ENCODE measurements around the gene TAS2R60.

TAS2R60 gene

DNA sequence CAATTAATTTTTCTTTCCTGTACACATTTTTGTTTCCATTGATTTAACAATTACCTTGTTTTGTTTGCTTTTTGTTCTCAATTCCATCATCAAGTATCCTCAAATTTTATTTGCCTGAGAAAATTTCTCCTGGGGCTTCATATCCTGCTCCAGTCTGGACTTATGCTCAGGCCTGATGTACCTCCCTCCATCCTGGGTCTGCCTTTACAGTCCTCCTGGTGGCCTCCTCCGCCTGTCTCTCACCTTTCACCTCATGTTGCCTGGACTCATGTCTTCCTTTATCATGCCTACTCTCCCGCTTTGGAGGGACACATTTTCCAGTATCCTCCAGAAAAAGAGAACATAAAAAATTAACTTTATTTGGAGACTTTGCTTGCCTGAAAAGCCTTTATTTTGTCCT is 12.1 kb upstream of the TAS2R60 start:
- no peaks in the 10 kb centered on the region for H3K36me3 ChIP-seq (ENCODE audit: control insufficient read depth, insufficient read depth, low read length)
- no peak overlapping the region for H3K4me3 ChIP-seq (ENCODE audit: low read depth, low read length)
- no peaks in the 10 kb centered on the region for H3K4me1 ChIP-seq (ENCODE audit: control insufficient read depth, insufficient read depth, low read length)
- no peaks in the 10 kb centered on the region for H3K9me3 ChIP-seq (ENCODE audit: control insufficient read depth, insufficient read depth, low read length)
- no peak overlapping the region for H3K9ac ChIP-seq (ENCODE audit: low read depth, low read length)
- no peaks in the 10 kb centered on the region for H3K27me3 ChIP-seq (ENCODE audit: control insufficient read depth, insufficient read depth, low read length)

DNA sequence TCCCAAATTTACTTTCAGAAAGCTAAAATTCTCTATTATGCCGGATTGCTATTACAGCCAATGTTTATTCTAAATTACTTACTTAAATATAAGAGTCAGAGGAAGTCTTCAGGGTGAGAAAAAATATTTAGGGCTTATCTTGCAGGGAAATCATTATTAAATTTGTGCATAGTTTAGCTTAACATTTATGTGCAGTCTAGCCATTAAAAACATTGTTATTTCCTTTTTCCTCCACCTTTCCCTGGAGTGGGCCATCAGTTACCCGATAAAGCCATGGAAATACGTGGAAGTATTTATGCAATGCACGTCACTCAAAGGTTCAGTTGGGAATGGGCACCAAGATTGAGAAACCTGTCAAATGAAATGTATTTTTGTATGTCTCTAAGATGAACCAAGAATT is 9.5 kb upstream of the TAS2R60 start:
- Histone ChIP-seq H3K27me3 (ENCODE audit: control insufficient read depth, insufficient read depth, low read length) (no peaks in the 10 kb centered on the region), H3K9me3 (ENCODE audit: control insufficient read depth, insufficient read depth, low read length) (no peaks in the 10 kb centered on the region), H3K4me3 (ENCODE audit: low read depth, low read length) (no peak overlapping the region), H3K4me1 (ENCODE audit: control insufficient read depth, insufficient read depth, low read length) (peaks cover 10% of the 10 kb centered on the region), H3K36me3 (ENCODE audit: control insufficient read depth, insufficient read depth, low read length) (no peaks in the 10 kb centered on the region), H3K9ac (ENCODE audit: low read depth, low read length) (no peak overlapping the region)

- Histone ChIP-seq H3K4me3 (ENCODE audit: low read depth, low read length) (no peak overlapping the region), H3K9me3 (ENCODE audit: control insufficient read depth, insufficient read depth, low read length) (no peaks in the 10 kb centered on the region)
Observed at GRCh38 chr7:143434660-143435059, 8.6 kb upstream of the TAS2R60 start.

GRCh38 chr7:143435266-143435665 is 8.0 kb upstream of the TAS2R60 start:
- H3K36me3 ChIP-seq (ENCODE audit: control insufficient read depth, insufficient read depth, low read length) = no peaks in the 10 kb centered on the region
- no peak overlapping the region for H3K4me3 ChIP-seq (ENCODE audit: low read depth, low read length)
- no peaks in the 10 kb centered on the region for H3K9me3 ChIP-seq (ENCODE audit: control insufficient read depth, insufficient read depth, low read length)
- peaks cover 10% of the 10 kb centered on the region for H3K4me1 ChIP-seq (ENCODE audit: control insufficient read depth, insufficient read depth, low read length)
- no peak overlapping the region for H3K9ac ChIP-seq (ENCODE audit: low read depth, low read length)
- no peaks in the 10 kb centered on the region for H3K27me3 ChIP-seq (ENCODE audit: control insufficient read depth, insufficient read depth, low read length)

More at GRCh38 chr7:143434660-143435059, 8.6 kb upstream of the TAS2R60 start:
- H3K4me1 ChIP-seq (ENCODE audit: control insufficient read depth, insufficient read depth, low read length) = peaks cover 10% of the 10 kb centered on the region
- H3K36me3 ChIP-seq (ENCODE audit: control insufficient read depth, insufficient read depth, low read length) = no peaks in the 10 kb centered on the region
- H3K27me3 ChIP-seq (ENCODE audit: control insufficient read depth, insufficient read depth, low read length) = no peaks in the 10 kb centered on the region
- no peak overlapping the region for H3K9ac ChIP-seq (ENCODE audit: low read depth, low read length)

DNA sequence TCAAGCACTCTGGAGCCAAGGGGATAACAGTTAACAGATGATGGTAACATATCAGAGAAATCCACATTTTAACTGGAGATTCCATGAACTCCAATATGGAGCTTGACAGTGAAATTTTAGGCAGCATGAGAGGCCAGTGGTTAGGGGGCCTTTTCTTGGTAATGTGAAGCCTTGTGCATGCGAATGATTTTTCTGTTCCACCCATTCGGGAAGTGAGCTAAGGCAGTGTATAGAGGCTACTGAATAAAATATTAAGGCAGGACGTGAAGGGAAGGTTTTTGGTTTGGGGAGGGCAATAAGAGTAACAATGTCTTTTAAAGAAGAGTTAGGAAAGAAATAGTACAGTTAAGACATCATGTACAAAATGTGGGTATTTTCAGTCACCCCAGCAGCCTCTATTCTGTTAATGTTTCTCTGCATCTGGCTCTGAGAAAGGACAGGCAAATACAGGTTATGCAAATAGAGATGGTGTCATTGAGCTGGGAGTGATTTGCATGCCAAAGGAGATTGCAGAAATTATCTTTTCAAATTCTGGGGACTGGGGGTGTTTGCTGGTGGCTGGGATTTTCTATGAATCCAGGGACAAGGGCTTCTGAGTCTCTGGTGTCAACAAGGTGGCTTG is 6.8 kb upstream of the TAS2R60 start:
- Histone ChIP-seq H3K9ac (ENCODE audit: low read depth, low read length) (no peak overlapping the region), H3K4me1 (ENCODE audit: control insufficient read depth, insufficient read depth, low read length) (peaks cover 10% of the 10 kb centered on the region), H3K9me3 (ENCODE audit: control insufficient read depth, insufficient read depth, low read length) (no peaks in the 10 kb centered on the region), H3K36me3 (ENCODE audit: control insufficient read depth, insufficient read depth, low read length) (no peaks in the 10 kb centered on the region), H3K4me3 (ENCODE audit: low read depth, low read length) (peak overlapping the region; percentile 26), H3K27me3 (ENCODE audit: control insufficient read depth, insufficient read depth, low read length) (no peaks in the 10 kb centered on the region)

DNA sequence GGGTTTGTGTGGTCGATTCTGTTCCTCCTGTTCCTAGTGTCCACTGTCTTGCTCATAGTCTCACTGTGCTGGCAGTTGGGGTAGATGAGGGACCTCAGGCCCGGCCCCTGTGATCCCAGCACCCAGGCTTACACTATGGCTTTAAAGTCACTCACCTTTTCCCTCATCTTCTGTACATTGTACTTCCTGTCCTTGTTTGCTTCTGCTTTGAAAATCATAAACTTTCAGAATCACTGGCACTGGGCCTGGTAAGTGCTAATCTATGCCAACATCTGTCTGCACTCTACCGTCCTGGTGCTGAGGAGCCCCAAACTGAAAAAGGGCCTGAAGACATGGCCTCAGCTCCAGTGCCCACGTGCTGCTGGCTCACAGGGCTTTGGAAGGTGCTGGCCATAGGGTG is 5.7 kb upstream of the TAS2R60 start:
- peaks cover 10% of the 10 kb centered on the region for H3K4me1 ChIP-seq (ENCODE audit: control insufficient read depth, insufficient read depth, low read length)
- H3K9me3 ChIP-seq (ENCODE audit: control insufficient read depth, insufficient read depth, low read length) = no peaks in the 10 kb centered on the region
- H3K9ac ChIP-seq (ENCODE audit: low read depth, low read length) = no peak overlapping the region
- H3K27me3 ChIP-seq (ENCODE audit: control insufficient read depth, insufficient read depth, low read length) = no peaks in the 10 kb centered on the region
- no peak overlapping the region for H3K4me3 ChIP-seq (ENCODE audit: low read depth, low read length)
- H3K36me3 ChIP-seq (ENCODE audit: control insufficient read depth, insufficient read depth, low read length) = no peaks in the 10 kb centered on the region

DNA sequence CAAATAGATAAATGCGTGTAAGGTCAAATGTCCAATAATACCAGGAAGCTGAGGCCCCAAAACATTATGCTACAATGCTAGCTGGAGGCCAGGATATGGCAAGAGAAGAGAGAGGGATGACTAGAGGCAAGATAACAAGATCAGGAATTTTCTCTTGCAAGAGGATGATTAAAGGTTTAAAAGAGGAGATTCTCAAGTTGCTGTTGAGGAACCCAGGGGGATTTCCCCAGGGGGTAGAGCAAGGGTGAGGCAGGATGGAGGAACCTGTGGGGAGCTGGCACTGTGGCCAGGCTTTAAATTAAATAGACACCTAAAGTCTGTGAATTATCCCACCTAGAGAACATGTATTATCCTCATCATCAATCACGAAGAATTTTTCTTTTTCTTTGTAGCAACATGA is 3.4 kb upstream of the TAS2R60 start:
- Histone ChIP-seq H3K4me3 (ENCODE audit: low read depth, low read length) (no peak overlapping the region), H3K4me1 (ENCODE audit: control insufficient read depth, insufficient read depth, low read length) (peaks cover 10% of the 10 kb centered on the region), H3K9me3 (ENCODE audit: control insufficient read depth, insufficient read depth, low read length) (no peaks in the 10 kb centered on the region), H3K36me3 (ENCODE audit: control insufficient read depth, insufficient read depth, low read length) (no peaks in the 10 kb centered on the region), H3K9ac (ENCODE audit: low read depth, low read length) (no peak overlapping the region), H3K27me3 (ENCODE audit: control insufficient read depth, insufficient read depth, low read length) (no peaks in the 10 kb centered on the region)

DNA sequence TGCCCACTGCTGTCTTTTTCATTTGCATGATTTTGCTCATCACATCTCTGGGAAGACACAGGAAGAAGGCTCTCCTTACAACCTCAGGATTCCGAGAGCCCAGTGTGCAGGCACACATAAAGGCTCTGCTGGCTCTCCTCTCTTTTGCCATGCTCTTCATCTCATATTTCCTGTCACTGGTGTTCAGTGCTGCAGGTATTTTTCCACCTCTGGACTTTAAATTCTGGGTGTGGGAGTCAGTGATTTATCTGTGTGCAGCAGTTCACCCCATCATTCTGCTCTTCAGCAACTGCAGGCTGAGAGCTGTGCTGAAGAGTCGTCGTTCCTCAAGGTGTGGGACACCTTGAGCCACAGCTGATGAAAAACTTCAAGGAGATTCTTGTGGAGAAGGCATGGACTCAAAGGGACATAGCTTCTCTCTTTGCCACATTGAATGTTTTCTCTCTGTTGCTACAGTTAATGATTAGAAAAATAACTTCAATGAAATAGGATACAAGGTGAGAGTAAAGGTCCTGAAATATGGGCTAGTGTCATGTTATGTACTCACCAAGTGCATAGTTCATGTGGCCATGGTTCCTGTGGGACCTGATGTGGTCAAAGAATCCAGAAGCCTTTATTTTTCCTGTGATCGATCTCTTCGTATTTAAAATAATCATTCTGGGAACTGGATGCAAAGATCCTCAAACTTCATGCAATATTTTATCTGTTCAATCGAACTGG is 970 bp downstream of the TAS2R60 start:
- Histone ChIP-seq H3K9me3 (ENCODE audit: control insufficient read depth, insufficient read depth, low read length) (no peaks in the 10 kb centered on the region), H3K9ac (ENCODE audit: low read depth, low read length) (no peak overlapping the region), H3K4me1 (ENCODE audit: control insufficient read depth, insufficient read depth, low read length) (peaks cover 4% of the 10 kb centered on the region), H3K4me3 (ENCODE audit: low read depth, low read length) (no peak overlapping the region), H3K27me3 (ENCODE audit: control insufficient read depth, insufficient read depth, low read length) (no peaks in the 10 kb centered on the region), H3K36me3 (ENCODE audit: control insufficient read depth, insufficient read depth, low read length) (no peaks in the 10 kb centered on the region)

- H3K9me3 ChIP-seq (ENCODE audit: control insufficient read depth, insufficient read depth, low read length) = no peaks in the 10 kb centered on the region
- H3K36me3 ChIP-seq (ENCODE audit: control insufficient read depth, insufficient read depth, low read length) = no peaks in the 10 kb centered on the region
- no peak overlapping the region for H3K4me3 ChIP-seq (ENCODE audit: low read depth, low read length)
- no peak overlapping the region for H3K9ac ChIP-seq (ENCODE audit: low read depth, low read length)
- H3K4me1 ChIP-seq (ENCODE audit: control insufficient read depth, insufficient read depth, low read length) = peaks cover 4% of the 10 kb centered on the region
- no peaks in the 10 kb centered on the region for H3K27me3 ChIP-seq (ENCODE audit: control insufficient read depth, insufficient read depth, low read length)
Observed at GRCh38 chr7:143444785-143445184, 1.5 kb downstream of the TAS2R60 start.

DNA sequence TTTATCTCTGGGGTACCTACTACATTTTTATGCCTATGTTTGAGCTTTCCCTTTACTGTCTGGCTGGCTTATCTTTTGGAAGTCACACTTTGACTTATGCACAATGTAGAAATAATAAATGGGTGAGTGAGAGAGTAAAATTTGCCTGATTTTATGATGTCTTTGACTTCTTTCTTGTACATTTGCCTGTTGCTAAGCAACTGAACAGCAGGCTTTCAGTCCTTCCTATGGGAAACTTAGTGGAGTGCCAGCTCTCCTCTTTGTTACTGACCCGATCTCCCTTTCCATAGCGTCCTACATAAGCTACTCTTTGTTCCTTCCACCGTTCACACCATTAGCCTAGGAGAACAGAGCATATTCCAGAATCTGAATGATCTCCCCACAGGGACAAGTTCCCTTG is 4.2 kb downstream of the TAS2R60 start:
- Histone ChIP-seq H3K4me1 (ENCODE audit: control insufficient read depth, insufficient read depth, low read length) (peaks cover 4% of the 10 kb centered on the region), H3K27me3 (ENCODE audit: control insufficient read depth, insufficient read depth, low read length) (no peaks in the 10 kb centered on the region), H3K4me3 (ENCODE audit: low read depth, low read length) (no peak overlapping the region), H3K36me3 (ENCODE audit: control insufficient read depth, insufficient read depth, low read length) (no peaks in the 10 kb centered on the region), H3K9me3 (ENCODE audit: control insufficient read depth, insufficient read depth, low read length) (no peaks in the 10 kb centered on the region), H3K9ac (ENCODE audit: low read depth, low read length) (no peak overlapping the region)

DNA sequence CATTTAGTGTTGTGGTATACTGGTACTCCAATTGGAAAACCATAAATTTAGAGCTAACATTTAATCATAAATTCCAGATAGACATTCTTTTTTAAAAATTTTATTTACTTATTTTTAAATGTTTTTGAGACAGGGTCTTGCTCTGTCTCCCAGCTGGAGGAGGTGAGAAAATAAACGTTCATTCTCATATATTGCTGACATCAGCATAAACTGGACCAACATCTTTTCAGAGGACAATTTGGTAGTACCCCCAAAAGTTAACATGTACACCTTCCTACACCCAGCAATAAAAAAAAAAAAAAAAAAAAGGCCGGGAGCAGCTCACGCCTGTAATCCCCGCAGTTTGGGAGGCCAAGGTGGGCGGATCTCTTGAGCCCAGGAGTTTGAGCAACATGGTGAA is 5.2 kb downstream of the TAS2R60 start:
- Histone ChIP-seq H3K4me1 (ENCODE audit: control insufficient read depth, insufficient read depth, low read length) (peaks cover 4% of the 10 kb centered on the region), H3K9ac (ENCODE audit: low read depth, low read length) (no peak overlapping the region), H3K36me3 (ENCODE audit: control insufficient read depth, insufficient read depth, low read length) (no peaks in the 10 kb centered on the region), H3K4me3 (ENCODE audit: low read depth, low read length) (no peak overlapping the region), H3K9me3 (ENCODE audit: control insufficient read depth, insufficient read depth, low read length) (no peaks in the 10 kb centered on the region), H3K27me3 (ENCODE audit: control insufficient read depth, insufficient read depth, low read length) (no peaks in the 10 kb centered on the region)

- peaks cover 4% of the 10 kb centered on the region for H3K4me1 ChIP-seq (ENCODE audit: control insufficient read depth, insufficient read depth, low read length)
- H3K4me3 ChIP-seq (ENCODE audit: low read depth, low read length) = no peak overlapping the region
- no peaks in the 10 kb centered on the region for H3K27me3 ChIP-seq (ENCODE audit: control insufficient read depth, insufficient read depth, low read length)
- no peaks in the 10 kb centered on the region for H3K9me3 ChIP-seq (ENCODE audit: control insufficient read depth, insufficient read depth, low read length)
- no peaks in the 10 kb centered on the region for H3K36me3 ChIP-seq (ENCODE audit: control insufficient read depth, insufficient read depth, low read length)
- no peak overlapping the region for H3K9ac ChIP-seq (ENCODE audit: low read depth, low read length)
Observed at GRCh38 chr7:143449793-143450192, 6.5 kb downstream of the TAS2R60 start.

Data from iPS-15b (cell line).